Hepatocyte (in vitro differentiated cells): ENCODE measurements around the gene RETNLB.

Experiments used
- EZH2phosphoT487 ChIP-seq: fragments of 200-600 bp; sonication (generic); IDR thresholded peaks from one replicate; pipeline ENCODE4 v1.6.1; 2018; ENCODE audit warnings: antibody characterized with exemption, mild to moderate bottlenecking, low read depth, moderate library complexity; ENCODE audit not compliant: unreplicated experiment, severe bottlenecking
- TF ChIP-seq, protein P1 (sequence below): fragments of 200-600 bp; sonication (generic); IDR thresholded peaks from 2 replicates; pipeline ENCODE4 v1.5.1; 2016; ENCODE audit warnings: antibody characterized with exemption, mild to moderate bottlenecking; ENCODE audit not compliant: poor library complexity

DNA sequence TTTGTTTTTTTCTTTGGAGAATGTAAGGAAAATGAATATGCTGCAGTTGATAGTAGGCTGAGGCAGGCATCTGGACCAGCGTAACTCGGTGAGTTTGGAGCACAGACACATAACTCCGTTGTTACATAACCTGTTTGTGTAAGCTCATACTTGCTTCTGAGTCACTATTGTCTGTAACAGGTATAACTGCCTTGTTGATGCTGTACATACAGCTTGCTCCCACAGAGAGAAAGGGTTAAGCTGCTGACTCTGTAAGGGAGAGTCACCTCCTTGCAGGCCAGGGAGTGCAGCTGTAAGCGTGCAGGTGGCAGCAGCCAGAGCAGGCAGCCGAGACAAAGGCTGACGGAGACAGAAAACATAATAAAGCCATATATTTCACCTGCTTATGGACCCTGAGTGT is 20.4 kb downstream of the RETNLB start:
- TF ChIP-seq, protein P1, sequence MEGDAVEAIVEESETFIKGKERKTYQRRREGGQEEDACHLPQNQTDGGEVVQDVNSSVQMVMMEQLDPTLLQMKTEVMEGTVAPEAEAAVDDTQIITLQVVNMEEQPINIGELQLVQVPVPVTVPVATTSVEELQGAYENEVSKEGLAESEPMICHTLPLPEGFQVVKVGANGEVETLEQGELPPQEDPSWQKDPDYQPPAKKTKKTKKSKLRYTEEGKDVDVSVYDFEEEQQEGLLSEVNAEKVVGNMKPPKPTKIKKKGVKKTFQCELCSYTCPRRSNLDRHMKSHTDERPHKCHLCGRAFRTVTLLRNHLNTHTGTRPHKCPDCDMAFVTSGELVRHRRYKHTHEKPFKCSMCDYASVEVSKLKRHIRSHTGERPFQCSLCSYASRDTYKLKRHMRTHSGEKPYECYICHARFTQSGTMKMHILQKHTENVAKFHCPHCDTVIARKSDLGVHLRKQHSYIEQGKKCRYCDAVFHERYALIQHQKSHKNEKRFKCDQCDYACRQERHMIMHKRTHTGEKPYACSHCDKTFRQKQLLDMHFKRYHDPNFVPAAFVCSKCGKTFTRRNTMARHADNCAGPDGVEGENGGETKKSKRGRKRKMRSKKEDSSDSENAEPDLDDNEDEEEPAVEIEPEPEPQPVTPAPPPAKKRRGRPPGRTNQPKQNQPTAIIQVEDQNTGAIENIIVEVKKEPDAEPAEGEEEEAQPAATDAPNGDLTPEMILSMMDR, result no peak
- no peak for TF ChIP-seq EZH2phosphoT487
